ENCODE results near the gene POLR2E. TPM values are rescaled to one million over a fixed set of nuclear protein-coding genes. Genes with fewer than 3 reads are reported as not detected.
A peak's percentile ranks its signal among the peaks of the same experiment; 100 is the strongest.

The POLR2E gene
- total and polyA plus RNA-seq, 9 of the 15 experiments (the other 6 are each of a cell fraction or from before 2014, with no cell fraction given): 3.4 to 413 (median 244) TPM

- Histone ChIP-seq H3K9me1 (ENCODE audit: control insufficient read depth, insufficient read depth, low read length) (no peaks in the 10 kb centered on the region), H4K20me1 (replicated peaks; ENCODE audit: control insufficient read depth, insufficient read depth, low read length) (no peaks in the 10 kb centered on the region; the same call in 1 of the 2 replicates), H3K36me3 (ENCODE audit: control insufficient read depth, insufficient read depth, low read length) (peaks cover 72% of the 10 kb centered on the region; the same call in 2 of the 3 replicates), H3K79me2 (ENCODE audit: control insufficient read depth, insufficient read depth, low read length) (peaks cover 24% of the 10 kb centered on the region), H3K9me3 (replicated peaks; ENCODE audit: control insufficient read depth, insufficient read depth, low read depth, low read length) (no peaks in the 10 kb centered on the region), H3K4me3 (no peak overlapping the region), H2AFZ (ENCODE audit: low read depth, low read length) (no peak overlapping the region), H3K27me3 (ENCODE audit: control insufficient read depth in 2 of 2, insufficient read depth in 2 of 2, low read length in 2 of 2) (no peaks in the 10 kb centered on the region), H3K9ac (ENCODE audit: insufficient read depth in 1 of 2, low read depth in 2 of 2, low read length in 2 of 2) (no peak overlapping the region), H3K4me1 (replicated peaks in 1 of 2; ENCODE audit: control insufficient read depth in 2 of 2, insufficient read depth in 2 of 2, low read length in 2 of 2) (peaks cover 9 to 92% of the 10 kb centered on the region in 2 experiments), H3K4me2 (ENCODE audit: insufficient read depth, low read length) (no peak overlapping the region), H3K27ac (ENCODE audit: extremely low read depth, low read depth, low read length) (no peak overlapping the region)
- DNase-seq (ENCODE audit: extremely low read depth in 1 of 4, low spot score in 3 of 4): no peak
- ChIA-PET POLR2A (no interaction called here), CTCF (ENCODE audit: low intra/inter-chr PET ratio) (no interaction called here)
- in situ Hi-C loops (cut with MboI): no loop called here
- intact Hi-C loops (cut with micrococcal nuclease): no loop called here
- no peak for FAIRE-seq
- BruUV-seq (replicated peaks): no TSS peak
- 94% methylated on average over 9 of the region's 48 CpGs for WGBS (ENCODE audit: insufficient coverage, low coverage, missing lambda C conversion rate)
- ATAC-seq: no peak
- TF ChIP-seq ASH1L (IDR thresholded peaks at IDR 0.05; ENCODE audit: borderline replicate concordance, low read depth, partially characterized antibody): no peak
- peak; percentile 96 for TF ChIP-seq ZBTB33 (CRISPR knock-in tag; IDR thresholded peaks at IDR 0.05)
- no peak for TF ChIP-seq KHSRP (IDR thresholded peaks at IDR 0.05)
- TF ChIP-seq MED1 (CRISPR knock-in tag; IDR thresholded peaks at IDR 0.05; ENCODE audit: borderline replicate concordance): no peak
- TF ChIP-seq ELF2 (CRISPR knock-in tag; IDR thresholded peaks at IDR 0.05): no peak
- no peak for TF ChIP-seq ERF (CRISPR knock-in tag; IDR thresholded peaks at IDR 0.05)
- TF ChIP-seq RBM22 (IDR thresholded peaks at IDR 0.05; ENCODE audit: low read depth, low read length, poor library complexity, severe bottlenecking): peak; percentile 42
- TF ChIP-seq SOX6 (IDR thresholded peaks at IDR 0.05): no peak
- TF ChIP-seq MTA3 (IDR thresholded peaks at IDR 0.05; ENCODE audit: borderline replicate concordance): no peak
- no peak for TF ChIP-seq NFE2 (IDR thresholded peaks at IDR 0.05; ENCODE audit: low read depth)
- no peak for TF ChIP-seq ZC3H4 (CRISPR knock-in tag; IDR thresholded peaks at IDR 0.05; ENCODE audit: borderline replicate concordance)
- TF ChIP-seq ZNF740 (CRISPR knock-in tag; IDR thresholded peaks at IDR 0.05): no peak
- TF ChIP-seq ZNF740 (tag; IDR thresholded peaks at IDR 0.05): no peak
- no peak for TF ChIP-seq PHB (CRISPR knock-in tag; IDR thresholded peaks at IDR 0.05)
- peak; percentile 57; the same call in 1 of the 2 replicates for TF ChIP-seq RBFOX2 (IDR thresholded peaks at IDR 0.05; ENCODE audit: low read depth, low read length)
- TF ChIP-seq MXD1 (CRISPR knock-in tag; IDR thresholded peaks at IDR 0.05; ENCODE audit: borderline replicate concordance, poor library complexity, severe bottlenecking): no peak
- TF ChIP-seq KLF13 (tag; IDR thresholded peaks at IDR 0.05; ENCODE audit: borderline replicate concordance, low read depth): no peak
- peak; percentile 17; the same call in 1 of the 2 replicates for TF ChIP-seq HNRNPL (IDR thresholded peaks at IDR 0.05; ENCODE audit: low read depth, low read length)
These were observed 13.9 kb upstream of the POLR2E start for GRCh38 chr19:1109032-1109551.

Data from K562 (cell line).